ENCODE data around the gene SUGP1.

Gene SUGP1

DNA sequence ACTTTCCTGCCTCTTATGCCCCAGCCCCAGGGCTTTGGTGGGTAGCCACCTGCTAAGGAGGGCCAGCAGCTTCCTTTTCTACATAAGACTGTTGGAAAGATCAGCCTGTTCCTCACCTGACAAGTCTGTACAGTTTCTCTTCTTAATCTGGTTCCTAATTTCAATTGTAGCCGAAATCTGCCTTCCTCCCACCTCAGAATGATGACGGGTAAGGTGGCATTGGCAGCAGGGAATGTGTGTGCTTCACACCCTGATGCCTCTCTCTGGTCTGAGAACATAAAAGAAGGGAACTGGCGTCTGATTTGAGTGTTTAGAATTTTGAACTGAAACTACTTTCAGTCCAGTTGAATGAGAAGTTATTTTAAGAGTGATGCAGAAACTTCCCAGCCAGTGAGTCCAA lies 16.3 kb upstream of the SUGP1 start:
- DNase-seq, result no peak
- Histone ChIP-seq H2BK5ac (ENCODE audit: low read depth, low read length, poor library complexity) (no peak overlapping the region), H2AFZ (ENCODE audit: insufficient read depth, low read length, poor library complexity) (no peak overlapping the region), H2BK120ac (ENCODE audit: insufficient read depth, low read length, poor library complexity) (no peak overlapping the region), H3K4me2 (ENCODE audit: low read length) (no peak overlapping the region), H3K27me3 (ENCODE audit: insufficient read depth, low read length) (no peaks in the 10 kb centered on the region), H3K9me3 (ENCODE audit: insufficient read depth, low read depth, low read length) (no peaks in the 10 kb centered on the region), H4K8ac (ENCODE audit: low read depth, low read length) (no peak overlapping the region), H3K79me2 (ENCODE audit: control insufficient read depth, insufficient read depth, low read length, poor library complexity) (no peaks in the 10 kb centered on the region), H3K18ac (ENCODE audit: low read length) (no peak overlapping the region), H3K27ac (ENCODE audit: low read depth, low read length) (no peak overlapping the region), H3K4ac (ENCODE audit: low read depth, low read length) (no peak overlapping the region), H3K4me1 (ENCODE audit: control insufficient read depth in 1 of 2, insufficient read depth in 2 of 2, low read length in 2 of 2) (no peaks in the 10 kb centered on the region), H3K23ac (ENCODE audit: low read length) (no peak overlapping the region), H2AK5ac (ENCODE audit: low read length) (no peak overlapping the region), H3K79me1 (ENCODE audit: low read length) (no peaks in the 10 kb centered on the region), H4K91ac (ENCODE audit: low read depth, low read length) (no peak overlapping the region), H2BK12ac (ENCODE audit: low read length) (no peak overlapping the region), H4K12ac (ENCODE audit: low read depth, low read length) (no peak overlapping the region), H3K4me3 (ENCODE audit: low read depth, low read length) (no peak overlapping the region), H3K36me3 (ENCODE audit: control insufficient read depth in 1 of 2, insufficient read depth in 2 of 2, low read length in 2 of 2) (peaks cover 70 to 81% of the 10 kb centered on the region in 2 experiments), H3K14ac (ENCODE audit: low read length) (no peak overlapping the region), H3K9ac (ENCODE audit: low read length) (no peak overlapping the region)
- no CpG with 5 or more reads among the region's 3 CpGs for WGBS (ENCODE audit: extremely low coverage, insufficient coverage, insufficient read length)

DNA sequence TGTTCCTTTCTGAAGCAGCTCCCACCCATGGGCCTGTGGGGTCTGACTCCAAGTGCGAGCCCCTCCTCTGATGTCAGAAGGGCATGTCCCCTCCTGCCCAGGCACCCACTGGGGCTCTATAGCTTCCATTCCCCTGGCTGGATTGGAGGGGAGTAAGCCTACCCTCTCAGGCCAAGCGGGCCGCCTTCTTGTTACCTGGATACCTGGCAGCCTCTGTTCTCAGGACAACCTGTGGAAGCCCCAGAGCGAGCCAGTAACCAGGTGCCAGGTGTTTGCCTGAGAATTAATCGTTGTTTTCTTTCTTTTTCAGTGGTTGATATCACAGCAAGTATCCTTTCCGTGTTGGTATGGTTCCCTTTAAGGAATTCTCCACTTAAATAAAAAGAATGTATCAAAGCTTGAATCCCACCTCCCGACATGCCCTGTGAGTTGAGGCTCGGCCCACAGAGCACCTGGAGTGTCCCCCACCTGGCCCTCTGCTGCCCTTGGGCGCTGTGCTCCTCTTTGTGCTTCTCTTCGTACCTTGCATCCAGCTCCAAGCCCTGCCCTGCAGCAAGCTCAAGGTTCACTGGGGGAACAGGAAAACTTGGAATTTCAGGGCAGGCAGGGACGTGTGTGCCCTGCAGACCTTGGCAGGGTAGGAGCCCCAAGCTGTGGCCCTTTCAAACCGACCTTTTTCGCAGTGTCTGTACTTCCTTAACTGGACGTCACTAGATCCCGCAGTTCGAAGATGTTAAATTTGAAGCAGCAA lies 15.3 kb upstream of the SUGP1 start:
- no peaks in the 10 kb centered on the region for H3K9me3 ChIP-seq (ENCODE audit: insufficient read depth, low read depth, low read length)
- H3K27me3 ChIP-seq (ENCODE audit: insufficient read depth, low read length), result no peaks in the 10 kb centered on the region
- H4K12ac ChIP-seq (ENCODE audit: low read depth, low read length), result no peak overlapping the region
- H3K79me2 ChIP-seq (ENCODE audit: control insufficient read depth, insufficient read depth, low read length, poor library complexity), result no peaks in the 10 kb centered on the region
- no peak overlapping the region for H2AFZ ChIP-seq (ENCODE audit: insufficient read depth, low read length, poor library complexity)
- H3K36me3 ChIP-seq (ENCODE audit: control insufficient read depth in 1 of 2, insufficient read depth in 2 of 2, low read length in 2 of 2), result peaks cover 66 to 77% of the 10 kb centered on the region in 2 experiments
- H3K23ac ChIP-seq (ENCODE audit: low read length), result no peak overlapping the region
- no peak overlapping the region for H2BK120ac ChIP-seq (ENCODE audit: insufficient read depth, low read length, poor library complexity)
- H3K4me2 ChIP-seq (ENCODE audit: low read length), result no peak overlapping the region
- H3K14ac ChIP-seq (ENCODE audit: low read length), result no peak overlapping the region
- H3K27ac ChIP-seq (ENCODE audit: low read depth, low read length), result no peak overlapping the region
- no peak overlapping the region for H3K4me3 ChIP-seq (ENCODE audit: low read depth, low read length)
- H3K9ac ChIP-seq (ENCODE audit: low read length), result no peak overlapping the region
- no peak overlapping the region for H3K18ac ChIP-seq (ENCODE audit: low read length)
- H2BK12ac ChIP-seq (ENCODE audit: low read length), result no peak overlapping the region
- H3K4me1 ChIP-seq (ENCODE audit: control insufficient read depth in 1 of 2, insufficient read depth in 2 of 2, low read length in 2 of 2), result no peaks in the 10 kb centered on the region
- H4K91ac ChIP-seq (ENCODE audit: low read depth, low read length), result no peak overlapping the region
- no peaks in the 10 kb centered on the region for H3K79me1 ChIP-seq (ENCODE audit: low read length)
- no peak for DNase-seq
- WGBS (ENCODE audit: extremely low coverage, insufficient coverage, insufficient read length), result no CpG with 5 or more reads among the region's 16 CpGs
- no peak overlapping the region for H2AK5ac ChIP-seq (ENCODE audit: low read length)
- no peak overlapping the region for H2BK5ac ChIP-seq (ENCODE audit: low read depth, low read length, poor library complexity)
- H4K8ac ChIP-seq (ENCODE audit: low read depth, low read length), result no peak overlapping the region
- H3K4ac ChIP-seq (ENCODE audit: low read depth, low read length), result no peak overlapping the region

DNA sequence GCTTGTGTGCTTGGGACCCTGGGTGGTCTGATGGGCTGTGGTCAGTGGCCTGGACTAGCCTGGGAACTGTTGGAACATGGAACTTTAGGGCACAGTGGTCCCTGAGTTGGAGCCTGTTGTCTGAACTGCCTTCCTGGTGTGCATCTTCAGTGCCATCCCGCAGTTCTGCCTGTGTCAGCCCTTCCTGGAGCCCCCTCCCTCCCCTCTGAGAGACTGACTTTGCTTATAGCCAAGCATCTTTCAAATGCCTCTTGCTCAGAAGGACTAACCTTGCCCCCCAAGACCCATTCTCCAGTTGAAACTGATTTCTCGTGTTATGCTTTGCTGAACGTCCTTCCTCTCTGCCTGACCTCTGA lies 14.7 kb upstream of the SUGP1 start:
- Histone ChIP-seq H3K36me3 (ENCODE audit: control insufficient read depth in 1 of 2, insufficient read depth in 2 of 2, low read length in 2 of 2) (peaks cover 71 to 81% of the 10 kb centered on the region in 2 experiments), H2AFZ (ENCODE audit: insufficient read depth, low read length, poor library complexity) (no peak overlapping the region), H2BK12ac (ENCODE audit: low read length) (no peak overlapping the region), H3K23ac (ENCODE audit: low read length) (no peak overlapping the region), H4K12ac (ENCODE audit: low read depth, low read length) (no peak overlapping the region), H2BK5ac (ENCODE audit: low read depth, low read length, poor library complexity) (no peak overlapping the region), H3K27me3 (ENCODE audit: insufficient read depth, low read length) (no peaks in the 10 kb centered on the region), H4K91ac (ENCODE audit: low read depth, low read length) (no peak overlapping the region), H3K14ac (ENCODE audit: low read length) (no peak overlapping the region), H3K18ac (ENCODE audit: low read length) (no peak overlapping the region), H3K4me1 (ENCODE audit: control insufficient read depth in 1 of 2, insufficient read depth in 2 of 2, low read length in 2 of 2) (no peaks in the 10 kb centered on the region), H3K27ac (ENCODE audit: low read depth, low read length) (no peak overlapping the region), H3K9ac (ENCODE audit: low read length) (no peak overlapping the region), H3K4ac (ENCODE audit: low read depth, low read length) (no peak overlapping the region), H3K4me3 (ENCODE audit: low read depth, low read length) (no peak overlapping the region), H3K9me3 (ENCODE audit: insufficient read depth, low read depth, low read length) (no peaks in the 10 kb centered on the region), H2AK5ac (ENCODE audit: low read length) (no peak overlapping the region), H2BK120ac (ENCODE audit: insufficient read depth, low read length, poor library complexity) (no peak overlapping the region), H3K79me1 (ENCODE audit: low read length) (no peaks in the 10 kb centered on the region), H4K8ac (ENCODE audit: low read depth, low read length) (no peak overlapping the region), H3K4me2 (ENCODE audit: low read length) (no peak overlapping the region), H3K79me2 (ENCODE audit: control insufficient read depth, insufficient read depth, low read length, poor library complexity) (no peaks in the 10 kb centered on the region)
- DNase-seq, result no peak
- WGBS (ENCODE audit: extremely low coverage, insufficient coverage, insufficient read length), result no CpG with 5 or more reads among the region's 3 CpGs

DNA sequence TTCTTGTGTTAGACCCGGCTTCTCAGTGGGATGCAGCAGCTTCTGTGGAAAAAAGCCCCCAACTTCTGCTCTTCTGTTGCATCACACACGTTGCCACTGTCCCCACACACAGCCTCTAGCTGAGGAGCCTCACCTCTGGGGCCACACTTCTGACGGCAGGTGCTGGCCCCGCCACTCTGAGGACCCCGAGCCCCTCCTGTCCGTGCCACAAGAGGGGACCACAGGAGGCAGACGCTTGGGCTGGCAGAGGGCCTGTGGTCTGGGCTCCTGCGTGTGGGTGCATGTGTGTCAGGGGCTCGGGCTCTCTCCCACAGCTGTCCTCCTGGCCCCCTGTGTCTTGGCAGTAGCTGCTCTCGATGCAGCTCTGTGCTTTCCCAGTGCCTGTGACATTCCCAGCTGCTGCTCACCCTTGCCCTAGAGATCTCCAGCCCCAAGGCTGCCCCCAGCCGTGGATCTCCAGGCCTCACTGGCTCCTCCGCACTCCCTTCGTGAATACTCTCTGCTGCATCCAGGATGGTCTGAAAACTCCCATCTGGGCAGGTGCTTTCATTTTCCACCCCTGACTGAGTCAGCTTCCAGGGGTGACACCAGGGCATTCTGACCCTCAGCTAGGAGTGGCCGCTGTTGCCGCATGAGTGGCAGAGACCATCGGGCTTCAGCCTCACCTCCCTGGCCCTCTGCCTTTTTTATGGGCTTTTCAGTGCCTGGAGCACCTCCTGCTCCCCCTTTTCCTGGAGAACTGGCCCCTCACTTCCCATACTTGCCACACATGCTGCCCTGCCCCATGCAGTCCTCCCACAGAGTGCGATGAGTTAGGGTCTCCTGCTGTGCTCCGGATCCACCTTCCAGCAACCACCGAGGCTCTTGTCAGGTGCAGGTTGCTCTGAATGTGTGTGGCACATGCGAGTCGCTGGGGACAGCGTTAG lies 14.0 kb upstream of the SUGP1 start:
- H4K8ac ChIP-seq (ENCODE audit: low read depth, low read length), result no peak overlapping the region
- H2BK120ac ChIP-seq (ENCODE audit: insufficient read depth, low read length, poor library complexity), result no peak overlapping the region
- peaks cover 74 to 83% of the 10 kb centered on the region in 2 experiments for H3K36me3 ChIP-seq (ENCODE audit: control insufficient read depth in 1 of 2, insufficient read depth in 2 of 2, low read length in 2 of 2)
- no peak overlapping the region for H2BK12ac ChIP-seq (ENCODE audit: low read length)
- no peaks in the 10 kb centered on the region for H3K79me2 ChIP-seq (ENCODE audit: control insufficient read depth, insufficient read depth, low read length, poor library complexity)
- no peak for DNase-seq
- H3K18ac ChIP-seq (ENCODE audit: low read length), result no peak overlapping the region
- no peak overlapping the region for H3K4ac ChIP-seq (ENCODE audit: low read depth, low read length)
- H3K27me3 ChIP-seq (ENCODE audit: insufficient read depth, low read length), result no peaks in the 10 kb centered on the region
- H4K12ac ChIP-seq (ENCODE audit: low read depth, low read length), result no peak overlapping the region
- WGBS (ENCODE audit: extremely low coverage, insufficient coverage, insufficient read length), result no CpG with 5 or more reads among the region's 22 CpGs
- H3K4me2 ChIP-seq (ENCODE audit: low read length), result no peak overlapping the region
- H3K14ac ChIP-seq (ENCODE audit: low read length), result no peak overlapping the region
- H3K4me1 ChIP-seq (ENCODE audit: control insufficient read depth in 1 of 2, insufficient read depth in 2 of 2, low read length in 2 of 2), result no peaks in the 10 kb centered on the region
- H3K9me3 ChIP-seq (ENCODE audit: insufficient read depth, low read depth, low read length), result no peaks in the 10 kb centered on the region
- no peak overlapping the region for H3K9ac ChIP-seq (ENCODE audit: low read length)
- no peak overlapping the region for H3K4me3 ChIP-seq (ENCODE audit: low read depth, low read length)
- no peak overlapping the region for H3K27ac ChIP-seq (ENCODE audit: low read depth, low read length)
- no peak overlapping the region for H4K91ac ChIP-seq (ENCODE audit: low read depth, low read length)
- H3K23ac ChIP-seq (ENCODE audit: low read length), result no peak overlapping the region
- H2AFZ ChIP-seq (ENCODE audit: insufficient read depth, low read length, poor library complexity), result no peak overlapping the region
- H3K79me1 ChIP-seq (ENCODE audit: low read length), result no peaks in the 10 kb centered on the region
- H2AK5ac ChIP-seq (ENCODE audit: low read length), result no peak overlapping the region
- no peak overlapping the region for H2BK5ac ChIP-seq (ENCODE audit: low read depth, low read length, poor library complexity)

Data from trophoblast cell (in vitro differentiated cells and primary cell).